ENCODE results near the gene HEXA. TPM values are rescaled to one million over a fixed set of nuclear protein-coding genes. Genes with fewer than 3 reads are reported as not detected.

HEXA gene
- polyA plus RNA-seq, 1 experiment = 191 TPM

DNA sequence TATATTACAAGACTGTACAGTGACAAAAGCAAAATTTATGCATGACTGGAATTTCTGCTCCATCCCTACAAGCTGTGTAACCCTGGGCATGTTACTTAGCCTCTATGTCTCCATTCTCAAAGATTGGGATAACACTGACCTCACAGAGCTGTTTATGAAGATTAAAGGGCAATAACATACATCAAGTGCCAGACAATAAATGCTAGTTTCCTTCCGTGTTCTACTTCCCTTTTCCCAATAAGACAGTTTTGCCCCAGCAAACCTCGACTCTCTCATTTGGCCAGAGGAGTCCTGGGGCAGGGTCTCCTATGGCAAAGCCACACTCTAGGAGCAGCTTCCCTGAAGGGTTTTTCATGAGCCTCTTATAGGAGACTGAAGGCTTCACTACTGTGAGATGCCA is 7.5 kb downstream of the HEXA start:
- CTCF ChIA-PET = interaction anchor here (1.0 kb wide), 1 partner anchor 304 kb away, joined by 3 read pairs; no protein-coding TSS in a partner anchor
- Histone ChIP-seq H3K27ac (ENCODE audit: low read depth, low read length) (no peak overlapping the region), H3K9me3 (ENCODE audit: control insufficient read depth, insufficient read depth, low read length) (no peaks in the 10 kb centered on the region), H3K4me3 (ENCODE audit: low read depth, low read length) (no peak overlapping the region), H3K27me3 (ENCODE audit: control insufficient read depth, insufficient read depth, low read length) (no peaks in the 10 kb centered on the region)
- TF ChIP-seq, protein P1, sequence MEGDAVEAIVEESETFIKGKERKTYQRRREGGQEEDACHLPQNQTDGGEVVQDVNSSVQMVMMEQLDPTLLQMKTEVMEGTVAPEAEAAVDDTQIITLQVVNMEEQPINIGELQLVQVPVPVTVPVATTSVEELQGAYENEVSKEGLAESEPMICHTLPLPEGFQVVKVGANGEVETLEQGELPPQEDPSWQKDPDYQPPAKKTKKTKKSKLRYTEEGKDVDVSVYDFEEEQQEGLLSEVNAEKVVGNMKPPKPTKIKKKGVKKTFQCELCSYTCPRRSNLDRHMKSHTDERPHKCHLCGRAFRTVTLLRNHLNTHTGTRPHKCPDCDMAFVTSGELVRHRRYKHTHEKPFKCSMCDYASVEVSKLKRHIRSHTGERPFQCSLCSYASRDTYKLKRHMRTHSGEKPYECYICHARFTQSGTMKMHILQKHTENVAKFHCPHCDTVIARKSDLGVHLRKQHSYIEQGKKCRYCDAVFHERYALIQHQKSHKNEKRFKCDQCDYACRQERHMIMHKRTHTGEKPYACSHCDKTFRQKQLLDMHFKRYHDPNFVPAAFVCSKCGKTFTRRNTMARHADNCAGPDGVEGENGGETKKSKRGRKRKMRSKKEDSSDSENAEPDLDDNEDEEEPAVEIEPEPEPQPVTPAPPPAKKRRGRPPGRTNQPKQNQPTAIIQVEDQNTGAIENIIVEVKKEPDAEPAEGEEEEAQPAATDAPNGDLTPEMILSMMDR (IDR thresholded peaks at IDR 0.05; ENCODE audit: low read depth, low read length) = no peak
- POLR2A ChIA-PET = no interaction called here
- DNase-seq (ENCODE audit: low read depth, low spot score) = no peak

DNA sequence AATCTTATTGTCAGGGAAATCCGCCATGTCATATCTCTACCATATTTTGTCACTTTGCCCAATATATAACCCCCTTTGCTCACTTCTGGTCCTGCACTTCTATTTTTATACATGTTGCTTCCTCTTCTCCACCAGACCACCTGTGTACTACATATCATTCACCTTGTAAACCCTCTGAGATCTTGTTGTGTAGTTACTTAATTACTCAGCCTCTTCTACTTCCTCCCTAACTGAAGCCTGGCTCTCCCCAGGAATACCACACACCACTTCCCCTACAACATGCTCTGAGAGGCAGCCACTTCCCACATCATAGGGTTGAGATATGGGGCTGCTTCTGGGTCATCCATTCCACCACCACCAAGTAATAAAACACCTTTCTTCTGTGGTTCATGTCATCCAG is 10.0 kb downstream of the HEXA start:
- TF ChIP-seq, protein P1 (IDR thresholded peaks at IDR 0.05; ENCODE audit: low read depth, low read length) = no peak
- no peak overlapping the region for H3K27ac ChIP-seq (ENCODE audit: low read depth, low read length)
- H3K4me3 ChIP-seq (ENCODE audit: low read depth, low read length) = no peak overlapping the region
- CTCF ChIA-PET = no interaction called here
- no peaks in the 10 kb centered on the region for H3K9me3 ChIP-seq (ENCODE audit: control insufficient read depth, insufficient read depth, low read length)
- no peaks in the 10 kb centered on the region for H3K27me3 ChIP-seq (ENCODE audit: control insufficient read depth, insufficient read depth, low read length)
- DNase-seq (ENCODE audit: low read depth, low spot score) = no peak
- POLR2A ChIA-PET = interaction anchor here (1.1 kb wide), 1 partner anchor 10 kb away, joined by 3 read pairs; the partner anchor contains the start of gene HEXA

DNA sequence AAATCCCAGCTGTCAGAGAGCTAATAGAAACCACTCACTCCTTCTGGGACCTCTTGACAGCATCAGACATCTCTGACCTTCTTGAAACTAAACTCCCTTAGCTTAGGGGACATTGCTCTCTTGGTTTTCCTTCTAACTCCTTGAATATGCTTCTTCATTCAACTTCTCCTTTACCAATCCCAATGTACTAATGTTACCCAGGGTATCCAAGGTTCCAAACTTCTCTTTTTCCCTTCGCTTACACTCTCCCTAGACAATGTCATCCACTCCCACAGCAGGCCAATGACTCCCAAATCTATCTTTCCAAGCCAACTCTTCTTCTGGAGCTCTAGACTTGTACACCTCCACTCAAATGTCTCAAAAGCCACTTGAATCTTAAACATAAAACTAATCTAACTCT is 14.6 kb downstream of the HEXA start:
- ChIA-PET CTCF (no interaction called here), POLR2A (interaction anchor here (1.3 kb wide), 1 partner anchor 15 kb away, joined by 4 read pairs; the partner anchor contains the start of gene HEXA)
- Histone ChIP-seq H3K4me3 (ENCODE audit: low read depth, low read length) (no peak overlapping the region), H3K27ac (ENCODE audit: low read depth, low read length) (no peak overlapping the region), H3K9me3 (ENCODE audit: control insufficient read depth, insufficient read depth, low read length) (no peaks in the 10 kb centered on the region), H3K27me3 (ENCODE audit: control insufficient read depth, insufficient read depth, low read length) (no peaks in the 10 kb centered on the region)
- TF ChIP-seq, protein P1 (IDR thresholded peaks at IDR 0.05; ENCODE audit: low read depth, low read length) = no peak
- DNase-seq (ENCODE audit: low read depth, low spot score) = no peak

DNA sequence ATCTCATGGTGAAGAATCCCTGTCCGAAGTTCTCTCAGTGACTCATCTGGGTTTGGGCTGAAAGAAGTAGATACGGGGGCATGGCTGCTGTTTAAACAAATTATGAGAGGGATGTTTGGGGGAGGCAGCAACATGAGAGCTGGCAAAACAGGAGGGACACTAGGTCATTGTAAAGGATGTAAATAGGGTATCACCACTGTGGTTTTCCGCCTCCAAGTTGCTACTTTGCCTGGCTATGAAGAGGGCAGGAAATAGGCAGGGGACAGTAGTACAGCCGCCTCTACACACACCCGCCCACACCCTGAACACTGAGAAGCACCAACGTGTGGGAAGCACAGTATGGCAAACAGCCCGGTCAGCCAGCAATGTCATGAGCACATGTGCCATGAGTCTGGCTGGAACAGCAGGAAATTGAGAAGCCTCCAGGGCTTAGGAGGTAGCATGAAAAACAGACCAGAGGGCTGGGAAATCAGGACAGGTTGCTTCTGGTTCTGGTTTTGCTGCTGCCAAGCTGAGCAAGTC is 17.1 kb downstream of the HEXA start:
- Histone ChIP-seq H3K9me3 (ENCODE audit: control insufficient read depth, insufficient read depth, low read length) (no peaks in the 10 kb centered on the region), H3K27ac (ENCODE audit: low read depth, low read length) (peak overlapping the region; percentile 55), H3K27me3 (ENCODE audit: control insufficient read depth, insufficient read depth, low read length) (no peaks in the 10 kb centered on the region), H3K4me3 (ENCODE audit: low read depth, low read length) (no peak overlapping the region)
- peak; percentile 23 for DNase-seq (ENCODE audit: low read depth, low spot score)
- ChIA-PET CTCF (interaction anchor here (0.5 kb wide), 1 partner anchor 184 kb away, joined by 3 read pairs; no protein-coding TSS in a partner anchor), POLR2A (no interaction called here)
- TF ChIP-seq, protein P1 (IDR thresholded peaks at IDR 0.05; ENCODE audit: low read depth, low read length) = no peak

DNA sequence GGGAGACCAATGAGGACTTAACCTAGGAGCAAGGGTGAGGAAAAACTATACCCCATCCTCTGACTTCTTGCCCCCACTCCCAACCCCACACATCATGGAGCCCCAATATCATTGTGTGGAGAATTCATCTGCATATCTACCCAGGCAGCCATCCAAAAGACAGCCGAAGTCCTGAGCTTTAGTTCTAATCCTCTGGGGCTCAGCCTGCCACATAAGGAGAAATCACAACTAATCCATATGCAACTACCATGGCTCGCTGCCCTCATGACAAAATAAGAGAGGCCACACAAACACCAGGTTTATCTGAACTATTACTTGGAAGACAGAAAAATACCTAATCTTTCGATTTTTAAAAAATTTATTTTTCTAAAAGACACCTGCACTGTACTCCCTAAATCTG is 17.7 kb downstream of the HEXA start:
- no peak overlapping the region for H3K4me3 ChIP-seq (ENCODE audit: low read depth, low read length)
- TF ChIP-seq, protein P1 (IDR thresholded peaks at IDR 0.05; ENCODE audit: low read depth, low read length) = no peak
- no peaks in the 10 kb centered on the region for H3K27me3 ChIP-seq (ENCODE audit: control insufficient read depth, insufficient read depth, low read length)
- no peaks in the 10 kb centered on the region for H3K9me3 ChIP-seq (ENCODE audit: control insufficient read depth, insufficient read depth, low read length)
- POLR2A ChIA-PET = no interaction called here
- H3K27ac ChIP-seq (ENCODE audit: low read depth, low read length) = no peak overlapping the region
- CTCF ChIA-PET = no interaction called here
- no peak for DNase-seq (ENCODE audit: low read depth, low spot score)

Data from AG04450 (cell line).